Activated CD4-positive, alpha-beta T cell treated with anti-CD3 and anti-CD28 coated beads for 4 hours (primary cell): Measurements from ENCODE around the gene ASB13.

ENCODE experiments used
- DNase-seq, 2 donors: peaks; one replicate each; pipeline ENCODE4 v3.0.0-alpha.2; 2020

ASB13 gene

GRCh38 chr10:5668429-5668828, 2.0 kb upstream of the ASB13 start:
- no peak for DNase-seq

DNA sequence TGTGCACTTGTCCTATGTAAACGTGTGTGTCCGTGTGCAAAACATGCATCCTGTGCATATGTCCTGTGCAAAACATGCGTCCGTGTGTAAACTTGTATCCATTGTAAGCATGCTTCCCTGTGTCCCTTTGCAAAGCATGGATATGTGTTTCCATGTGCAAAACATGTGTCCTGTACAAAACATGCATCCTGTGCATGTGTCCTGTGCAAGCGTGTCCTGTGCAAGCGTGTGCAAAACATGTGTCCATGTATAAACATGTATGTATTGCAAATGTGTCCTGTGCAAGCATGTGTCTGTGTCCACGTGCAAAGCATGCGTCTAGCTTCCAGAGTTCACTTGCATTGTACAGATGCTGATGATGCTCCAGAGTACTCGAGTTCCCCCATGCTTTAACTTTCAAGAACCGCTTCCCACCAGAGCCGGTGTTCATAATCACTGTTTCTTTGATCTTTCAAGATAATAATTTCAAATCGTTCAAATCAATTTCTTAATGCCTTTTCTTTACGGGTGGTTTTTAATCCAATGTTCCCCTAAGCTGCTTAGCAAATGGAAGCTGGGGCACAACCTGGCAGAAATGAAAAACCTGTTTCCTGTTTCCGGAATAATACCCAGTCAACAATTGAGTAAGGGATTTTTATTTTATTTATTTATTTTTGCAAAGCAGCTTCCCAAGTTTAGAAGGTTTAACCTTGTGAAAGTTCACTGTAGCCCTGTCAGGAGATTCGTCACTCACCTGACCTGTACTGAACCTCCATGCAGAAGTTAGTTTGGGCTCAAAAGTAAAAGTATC, 641 bp upstream of the ASB13 start:
- no peak for DNase-seq

GRCh38 chr10:5665373-5666007, 905 bp downstream of the ASB13 start:
- no peak for DNase-seq

GRCh38 chr10:5663692-5664427, 2.5 kb downstream of the ASB13 start:
- DNase-seq: no peak

GRCh38 chr10:5662708-5663579, 3.5 kb downstream of the ASB13 start:
- no peak for DNase-seq

- DNase-seq: no peak
These were observed 5.4 kb downstream of the ASB13 start for GRCh38 chr10:5661043-5661442.

DNA sequence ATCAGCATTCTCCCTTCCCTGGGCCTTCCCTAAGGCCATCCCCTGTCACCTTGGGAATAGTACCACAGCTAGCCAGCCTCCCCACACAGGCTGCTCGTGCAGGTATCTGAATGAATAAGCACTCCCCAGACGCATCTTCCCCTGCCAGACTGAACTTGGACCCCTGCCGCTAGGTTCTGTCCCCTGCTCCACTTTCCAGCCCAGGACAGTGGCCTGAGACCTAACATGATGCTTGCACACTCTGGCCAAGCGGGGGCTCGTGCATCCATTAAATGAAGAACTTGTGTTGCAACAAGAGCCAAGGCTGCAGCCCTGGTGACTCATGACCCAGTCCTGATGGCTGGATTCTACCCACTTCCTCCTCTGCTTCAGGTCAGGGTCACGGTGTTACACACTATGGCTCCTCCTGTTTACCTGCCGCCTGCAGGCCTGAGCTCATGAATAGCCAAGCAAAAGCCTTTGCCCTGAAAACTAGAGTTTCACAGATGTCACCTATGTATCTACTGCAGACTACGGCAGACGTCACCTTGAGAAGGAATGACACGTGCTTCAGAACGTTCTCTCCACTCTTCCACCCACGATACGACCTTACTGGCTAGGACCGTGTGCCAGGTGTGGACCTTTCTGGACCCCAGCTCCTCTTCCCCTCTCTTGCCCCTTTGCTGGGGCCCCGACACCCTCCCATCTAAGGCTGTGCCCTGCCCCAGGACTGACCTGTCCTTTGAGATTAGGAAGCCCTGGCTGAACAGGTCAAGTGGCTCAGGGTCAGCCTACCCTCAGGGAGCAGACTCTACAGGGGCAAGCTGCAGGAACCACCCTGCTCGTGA, 6.5 kb downstream of the ASB13 start:
- no peak for DNase-seq

DNA sequence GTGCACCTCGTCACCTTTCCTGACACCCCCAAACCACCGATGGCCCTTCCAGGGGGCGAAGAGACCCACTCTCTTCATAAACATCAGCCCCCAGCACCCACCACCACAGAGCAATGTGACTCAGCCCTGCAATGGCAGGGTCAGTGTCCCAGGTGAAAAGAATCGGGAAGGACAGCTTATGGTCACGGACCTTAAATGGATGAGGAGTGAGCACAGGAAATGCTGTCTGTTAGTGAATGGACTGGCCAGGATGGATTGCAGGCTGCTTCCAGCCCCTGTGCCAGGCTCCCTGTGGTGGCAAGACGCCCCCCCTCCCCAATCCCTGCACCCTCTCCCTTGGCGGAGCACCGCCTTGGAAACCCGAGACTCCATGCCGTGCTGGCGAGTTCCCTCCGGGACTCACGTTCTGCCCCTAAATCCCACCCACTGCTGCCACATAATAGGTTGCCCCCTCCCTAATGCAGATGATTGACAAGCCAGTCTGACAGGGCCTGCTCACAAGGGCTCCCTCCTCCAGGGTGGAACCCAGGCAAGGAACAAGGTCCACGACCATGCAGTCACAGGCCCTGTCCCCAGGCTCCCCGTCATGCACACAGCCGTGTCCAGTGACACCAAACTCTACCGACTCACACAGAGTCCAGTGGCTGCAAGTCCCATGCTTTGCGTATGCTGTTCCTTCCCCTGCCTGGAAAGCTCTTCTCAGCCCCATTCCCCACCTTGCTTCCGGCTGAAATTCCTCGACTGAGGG, 7.3 kb downstream of the ASB13 start:
- DNase-seq: no peak

GRCh38 chr10:5656737-5657579, 9.4 kb downstream of the ASB13 start:
- DNase-seq: no peak

DNA sequence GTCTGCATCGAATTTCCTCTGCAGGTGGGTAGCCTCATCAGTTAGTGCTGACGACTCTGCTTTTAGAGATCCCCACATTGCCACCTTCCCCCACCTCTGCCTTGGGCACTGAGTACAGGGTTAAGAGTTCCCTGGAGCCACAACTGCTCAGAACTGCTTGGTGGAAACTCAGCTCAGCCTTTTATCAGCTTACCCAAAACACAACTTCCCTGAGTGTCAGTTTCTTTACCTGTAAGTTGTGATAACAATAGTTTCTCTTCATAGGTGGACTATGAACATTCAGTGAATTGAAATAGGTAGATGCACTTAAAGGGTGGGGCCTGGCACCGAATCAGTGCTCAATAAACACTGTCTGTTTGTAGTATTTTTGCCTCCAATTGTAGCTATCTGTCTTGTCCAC, 11.3 kb downstream of the ASB13 start:
- DNase-seq: no peak

DNA sequence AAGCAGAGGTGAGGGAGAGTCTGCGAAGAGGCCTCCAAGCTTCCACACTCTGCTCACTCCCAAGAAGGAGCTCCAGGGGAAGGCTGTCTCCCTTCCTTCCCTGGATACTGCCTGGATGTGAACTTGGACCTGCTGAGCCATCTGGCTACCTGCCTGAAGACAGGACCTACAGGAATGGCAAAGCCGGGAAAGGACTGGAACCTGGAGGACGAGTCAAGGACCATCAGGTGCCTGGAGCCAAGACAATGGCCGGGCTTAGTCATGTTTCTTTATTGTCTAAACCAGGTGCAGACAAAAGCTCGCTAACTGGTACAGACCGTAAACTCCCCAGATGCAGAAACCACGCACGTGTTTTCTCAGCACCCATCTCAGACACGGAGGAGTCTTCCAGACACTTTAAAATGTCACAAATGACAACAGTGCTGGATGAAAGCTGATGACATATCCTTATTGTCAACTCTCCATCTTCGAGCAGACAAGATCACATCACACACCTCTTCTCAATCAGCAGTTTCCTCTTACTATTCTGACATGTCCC, 12.1 kb downstream of the ASB13 start:
- no peak for DNase-seq

GRCh38 chr10:5652746-5653145, 13.6 kb downstream of the ASB13 start:
- DNase-seq: no peak

GRCh38 chr10:5651388-5651764, 15.0 kb downstream of the ASB13 start:
- no peak for DNase-seq

GRCh38 chr10:5650664-5651387, 15.6 kb downstream of the ASB13 start:
- no peak for DNase-seq

DNA sequence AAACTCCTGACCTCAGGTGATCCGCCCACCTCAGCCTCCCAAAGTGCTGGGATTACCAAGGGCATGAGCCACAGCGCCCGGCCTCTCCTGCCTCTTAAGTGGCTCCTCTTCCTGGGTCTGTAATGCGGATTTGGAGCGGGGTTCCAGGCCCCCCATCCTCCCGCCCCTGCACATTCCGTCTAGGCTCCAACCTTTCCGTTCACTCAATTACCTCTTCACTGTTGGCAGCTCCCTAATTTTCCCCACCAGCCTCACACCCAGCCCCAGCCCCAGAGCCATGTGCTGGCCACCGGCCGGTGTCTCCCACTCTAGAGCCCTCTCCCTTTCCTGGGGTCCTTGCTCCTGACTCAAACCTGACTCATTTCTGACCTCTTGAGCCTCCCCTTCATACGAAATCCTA, 16.6 kb downstream of the ASB13 start:
- DNase-seq: no peak

- no peak for DNase-seq
These were observed 17.6 kb downstream of the ASB13 start for GRCh38 chr10:5648494-5649457.

DNA sequence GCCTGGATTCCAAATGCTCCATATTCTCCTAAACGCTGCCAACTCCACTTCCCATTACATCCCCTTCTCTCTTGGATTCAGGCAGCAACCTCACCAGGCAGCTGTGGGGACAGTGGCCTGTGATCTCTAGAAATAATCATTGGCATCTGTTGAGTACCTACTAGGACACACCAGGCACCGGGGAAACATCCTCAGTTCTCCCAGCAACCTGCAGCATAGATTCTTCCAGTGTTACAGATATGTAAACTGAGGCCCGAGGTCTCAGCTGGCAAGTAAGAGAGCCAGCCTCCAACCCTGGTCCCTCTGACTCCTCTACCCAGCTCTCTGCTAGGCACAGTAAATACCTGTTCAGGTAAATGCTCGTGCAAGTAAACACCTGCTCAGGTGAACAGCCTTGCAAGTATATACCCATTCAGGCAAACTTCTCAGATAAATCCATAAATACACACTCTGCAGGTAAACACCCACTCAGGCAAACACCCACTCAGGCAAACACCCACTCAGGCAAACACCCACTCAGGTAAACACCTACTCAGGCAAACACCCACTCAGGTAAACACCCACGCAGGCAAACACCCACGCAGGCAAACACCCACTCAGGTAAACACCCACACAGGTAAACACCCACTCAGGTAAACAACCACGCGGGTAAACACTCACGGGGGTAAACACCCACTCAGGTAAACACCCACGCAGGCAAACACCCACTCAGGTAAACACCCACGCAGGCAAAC, 18.7 kb downstream of the ASB13 start:
- no peak for DNase-seq
